DMS53 treated with DMSO at 0.1 percent for 48 hours (cell line): ENCODE measurements around the gene YBX2.

ENCODE experiments used
- DNase-seq: peaks from one replicate; lab custom pipeline; 2025; ENCODE audit not compliant: unreplicated experiment; lab: John Stamatoyannopoulos, UW

Gene YBX2

GRCh38 chr17:7304179-7304578 is 9.7 kb upstream of the YBX2 start:
- DNase-seq: no peak

- DNase-seq: peak; percentile 83
Measured at GRCh38 chr17:7296189-7296861, 1.9 kb upstream of the YBX2 start.

- no peak for DNase-seq
Measured at GRCh38 chr17:7295230-7296180, 1.1 kb upstream of the YBX2 start.

GRCh38 chr17:7293816-7294613 is 424 bp downstream of the YBX2 start:
- DNase-seq: peak; percentile 21

- no peak for DNase-seq
Measured at GRCh38 chr17:7293159-7293558, 1.3 kb downstream of the YBX2 start.

GRCh38 chr17:7292729-7293128 is 1.7 kb downstream of the YBX2 start:
- DNase-seq: no peak

- DNase-seq: no peak
Measured at GRCh38 chr17:7292194-7292593, 2.2 kb downstream of the YBX2 start.

GRCh38 chr17:7290685-7291084 is 3.8 kb downstream of the YBX2 start:
- DNase-seq: no peak

- no peak for DNase-seq
Measured at GRCh38 chr17:7290166-7290565, 4.3 kb downstream of the YBX2 start.

GRCh38 chr17:7289256-7290032 is 5.0 kb downstream of the YBX2 start:
- no peak for DNase-seq

- no peak for DNase-seq
Measured at GRCh38 chr17:7285679-7286078, 8.8 kb downstream of the YBX2 start.

- DNase-seq: no peak
Measured at GRCh38 chr17:7284911-7285310, 9.5 kb downstream of the YBX2 start.

GRCh38 chr17:7283471-7284216 is 10.8 kb downstream of the YBX2 start:
- DNase-seq: no peak

- DNase-seq: no peak
Measured at GRCh38 chr17:7282752-7283321, 11.6 kb downstream of the YBX2 start.

- DNase-seq: no peak
Measured at GRCh38 chr17:7281953-7282751, 12.3 kb downstream of the YBX2 start.

- peak; percentile 84 for DNase-seq
Measured at GRCh38 chr17:7281074-7281952, 13.1 kb downstream of the YBX2 start, which contains the start of gene SLC2A4. Gene SLC2A4, plus strand, starts transcription at chr17:7281718. Its CDS starts 217 bp downstream, at chr17:7281935.

- DNase-seq: peak; percentile 94
Measured at GRCh38 chr17:7280519-7281073, 13.8 kb downstream of the YBX2 start.
